Measurements from ENCODE around the gene NR3C2. TPM values are rescaled to one million over a fixed set of nuclear protein-coding genes. Genes with fewer than 3 reads are reported as not detected.

NR3C2 gene
- polyA plus RNA-seq, 3 donors = 0.09 to 0.27 (median 0.20) TPM

DNA sequence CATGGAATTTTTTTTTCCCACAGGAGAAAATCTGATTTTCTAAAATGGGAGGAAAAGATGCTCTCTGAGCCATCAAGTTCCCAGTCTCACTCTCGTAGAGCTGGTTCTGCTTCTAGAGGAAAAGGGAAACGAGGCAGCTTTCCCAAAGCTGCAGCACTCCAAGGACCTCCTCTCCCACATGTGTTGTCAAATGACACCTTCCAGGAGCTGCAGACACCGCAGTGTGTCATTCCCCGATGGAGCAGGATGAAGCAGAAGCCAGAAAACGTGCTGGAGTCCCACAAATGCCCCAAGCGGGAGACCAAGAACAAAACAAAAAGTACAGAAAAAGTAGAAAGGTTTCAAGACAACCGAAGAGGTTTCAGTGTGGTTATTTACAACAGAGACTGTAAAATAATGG, 362.3 kb downstream of the NR3C2 start:
- H3K36me3 Mint-ChIP-seq = peaks cover 4 to 24% of the 10 kb centered on the region in 2 donors
- Histone ChIP-seq H4K20me1 (ENCODE audit: insufficient read depth, low read length) (no peaks in the 10 kb centered on the region), H3K4me1 (ENCODE audit: control insufficient read depth in 1 of 2, insufficient read depth in 2 of 2, low read length in 2 of 2) (no peaks in the 10 kb centered on the region)

DNA sequence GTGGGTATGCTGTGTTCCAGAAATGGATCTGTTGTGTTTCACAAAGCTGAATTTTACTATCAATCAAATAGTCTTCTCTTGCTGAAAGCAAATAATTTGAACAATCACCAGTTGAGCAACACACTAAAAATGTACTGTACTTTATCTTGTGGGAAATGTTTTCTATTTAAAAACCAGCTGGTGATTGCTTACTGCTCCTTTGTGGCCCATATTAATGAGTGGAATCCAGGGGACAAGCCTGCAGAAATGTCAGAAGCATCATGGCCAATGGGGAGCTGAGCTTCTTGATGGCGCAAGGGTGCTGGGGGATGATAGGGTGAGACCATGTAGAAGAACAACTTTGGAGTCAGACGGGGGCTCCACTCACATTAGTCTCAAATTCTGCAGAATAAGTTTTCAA, 364.2 kb downstream of the NR3C2 start:
- Histone ChIP-seq H3K9ac (ENCODE audit: insufficient read depth, low read length, poor library complexity, severe bottlenecking) (no peak overlapping the region), H3K36me3 (replicated peaks in 1 of 2; ENCODE audit: control insufficient read depth in 1 of 2, insufficient read depth in 2 of 2, low read length in 2 of 2) (peaks cover 0 to 6% of the 10 kb centered on the region in 2 donors), H3K9me3 (replicated peaks in 1 of 2; ENCODE audit: control insufficient read depth in 1 of 2, insufficient read depth in 1 of 2, low read length in 2 of 2) (peaks cover 18 to 44% of the 10 kb centered on the region in 2 donors), H3K4me3 (replicated peaks in 1 of 3; ENCODE audit: low read depth in 2 of 3, low read length in 3 of 3) (no peak overlapping the region), H3K79me2 (ENCODE audit: insufficient read depth, low read length) (no peaks in the 10 kb centered on the region), H2AFZ (ENCODE audit: insufficient read depth, low read depth, low read length, poor library complexity, severe bottlenecking) (no peak overlapping the region), H4K20me1 (ENCODE audit: insufficient read depth, low read length) (no peaks in the 10 kb centered on the region), H3K27ac (ENCODE audit: low read depth in 1 of 2, low read length in 2 of 2) (no peak overlapping the region), H3K4me1 (ENCODE audit: control insufficient read depth in 1 of 2, insufficient read depth in 2 of 2, low read length in 2 of 2) (no peaks in the 10 kb centered on the region), H3K27me3 (ENCODE audit: control insufficient read depth in 2 of 2, insufficient read depth in 2 of 2, low read length in 2 of 2) (no peaks in the 10 kb centered on the region), H3K4me2 (replicated peaks; ENCODE audit: extremely low read depth, low read length, poor library complexity, severe bottlenecking) (no peak overlapping the region)
- no peaks in the 10 kb centered on the region for H3K4me1 Mint-ChIP-seq
- TF ChIP-seq, protein P1, sequence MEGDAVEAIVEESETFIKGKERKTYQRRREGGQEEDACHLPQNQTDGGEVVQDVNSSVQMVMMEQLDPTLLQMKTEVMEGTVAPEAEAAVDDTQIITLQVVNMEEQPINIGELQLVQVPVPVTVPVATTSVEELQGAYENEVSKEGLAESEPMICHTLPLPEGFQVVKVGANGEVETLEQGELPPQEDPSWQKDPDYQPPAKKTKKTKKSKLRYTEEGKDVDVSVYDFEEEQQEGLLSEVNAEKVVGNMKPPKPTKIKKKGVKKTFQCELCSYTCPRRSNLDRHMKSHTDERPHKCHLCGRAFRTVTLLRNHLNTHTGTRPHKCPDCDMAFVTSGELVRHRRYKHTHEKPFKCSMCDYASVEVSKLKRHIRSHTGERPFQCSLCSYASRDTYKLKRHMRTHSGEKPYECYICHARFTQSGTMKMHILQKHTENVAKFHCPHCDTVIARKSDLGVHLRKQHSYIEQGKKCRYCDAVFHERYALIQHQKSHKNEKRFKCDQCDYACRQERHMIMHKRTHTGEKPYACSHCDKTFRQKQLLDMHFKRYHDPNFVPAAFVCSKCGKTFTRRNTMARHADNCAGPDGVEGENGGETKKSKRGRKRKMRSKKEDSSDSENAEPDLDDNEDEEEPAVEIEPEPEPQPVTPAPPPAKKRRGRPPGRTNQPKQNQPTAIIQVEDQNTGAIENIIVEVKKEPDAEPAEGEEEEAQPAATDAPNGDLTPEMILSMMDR (IDR thresholded peaks at IDR 0.05) = no peak
- DNase-seq = no peak
- no CpG with 5 or more reads among the region's 2 CpGs for WGBS (ENCODE audit: insufficient coverage)
- H3K27me3 Mint-ChIP-seq (ENCODE audit: low read depth in 3 of 3) = no peaks in the 10 kb centered on the region
- intact Hi-C loops (cut with micrococcal nuclease) = no loop called here
- peaks cover 15 to 41% of the 10 kb centered on the region in 2 donors for H3K36me3 Mint-ChIP-seq
- H3K4me3 Mint-ChIP-seq = no peak overlapping the region
- H3K9me3 Mint-ChIP-seq = peaks cover 11 to 35% (median 22%) of the 10 kb centered on the region in 7 donors
- H3K27ac Mint-ChIP-seq = no peak overlapping the region

More for the DNA sequence above, 362.3 kb downstream of the NR3C2 start:
- H3K27ac Mint-ChIP-seq = no peak overlapping the region
- 100% methylated on average over 3 of the region's 7 CpGs for WGBS (ENCODE audit: insufficient coverage)
- H3K4me2 ChIP-seq (replicated peaks; ENCODE audit: extremely low read depth, low read length, poor library complexity, severe bottlenecking) = no peak overlapping the region
- H3K27me3 Mint-ChIP-seq (ENCODE audit: low read depth in 3 of 3) = no peaks in the 10 kb centered on the region
- H3K79me2 ChIP-seq (ENCODE audit: insufficient read depth, low read length) = no peaks in the 10 kb centered on the region
- no peaks in the 10 kb centered on the region for H3K4me1 Mint-ChIP-seq
- intact Hi-C loops (cut with micrococcal nuclease) = no loop called here
- no peak overlapping the region for H3K4me3 ChIP-seq (replicated peaks in 1 of 3; ENCODE audit: low read depth in 2 of 3, low read length in 3 of 3)
- no peak overlapping the region for H3K4me3 Mint-ChIP-seq
- no peak for DNase-seq
- no peak overlapping the region for H3K27ac ChIP-seq (ENCODE audit: low read depth in 1 of 2, low read length in 2 of 2)
- H3K36me3 ChIP-seq (replicated peaks in 1 of 2; ENCODE audit: control insufficient read depth in 1 of 2, insufficient read depth in 2 of 2, low read length in 2 of 2) = no peaks in the 10 kb centered on the region
- no peaks in the 10 kb centered on the region for H3K27me3 ChIP-seq (ENCODE audit: control insufficient read depth in 2 of 2, insufficient read depth in 2 of 2, low read length in 2 of 2)
- TF ChIP-seq, protein P1 (IDR thresholded peaks at IDR 0.05) = no peak
- H3K9me3 ChIP-seq (replicated peaks in 1 of 2; ENCODE audit: control insufficient read depth in 1 of 2, insufficient read depth in 1 of 2, low read length in 2 of 2) = peaks cover 9 to 27% of the 10 kb centered on the region in 2 donors
- peaks cover 9 to 29% (median 22%) of the 10 kb centered on the region in 7 donors for H3K9me3 Mint-ChIP-seq
- no peak overlapping the region for H3K9ac ChIP-seq (ENCODE audit: insufficient read depth, low read length, poor library complexity, severe bottlenecking)
- H2AFZ ChIP-seq (ENCODE audit: insufficient read depth, low read depth, low read length, poor library complexity, severe bottlenecking) = no peak overlapping the region
